Peyer's patch (tissue), 4 donors: ENCODE data around the gene LCE7A.

Source experiments
- CTCF ChIP-seq, 6 experiments: fragments of 450-650 bp in 4 of 6; fragments of 200-600 bp in 2 of 6; sonication (generic) in 1 of 6; IDR thresholded peaks; one replicate each; pipeline ENCODE4 v1.5.1; 2017 to 2019; ENCODE audit warnings: antibody characterized with exemption in 6 of 6, mild to moderate bottlenecking in 3 of 6, moderate library complexity in 1 of 6
- POLR2A ChIP-seq, 2 donors: fragments of 450-650 bp; IDR thresholded peaks; one replicate each; pipeline ENCODE4 v1.5.1; 2017; ENCODE audit warnings: antibody characterized with exemption in 2 of 2, mild to moderate bottlenecking in 2 of 2, moderate library complexity in 2 of 2

GRCh38 chr1:152858062-152858461, 1.7 kb upstream of the LCE7A start:
- TF ChIP-seq CTCF (IDR thresholded peaks at IDR 0.05), result no peak
- TF ChIP-seq POLR2A (IDR thresholded peaks at IDR 0.05), result no peak
